Vagina (tissue), 2 donors: ENCODE data around the gene HSPA4L.

ENCODE experiments used
- POLR2A ChIP-seq, 2 donors: fragments of 450-650 bp; IDR thresholded peaks; one replicate each; pipeline ENCODE4 v1.6.1; 2017; ENCODE audit warnings: antibody characterized with exemption in 2 of 2, mild to moderate bottlenecking in 2 of 2, moderate library complexity in 2 of 2
- POLR2AphosphoS5 ChIP-seq, 2 donors: sonication (generic); formaldehyde crosslinking; IDR thresholded peaks; one replicate each; pipeline ENCODE4 v1.9.0; 2017; ENCODE audit warnings: antibody characterized with exemption in 2 of 2, mild to moderate bottlenecking in 2 of 2, low read depth in 1 of 2; ENCODE audit not compliant: insufficient read depth in 1 of 2
- TF ChIP-seq, protein P1 (sequence below), 3 experiments: fragments of 450-650 bp in 2 of 3; fragments of 200-600 bp in 1 of 3; sonication (generic) in 1 of 3; IDR thresholded peaks; one replicate each; pipeline ENCODE4 v1.5.1; 2017 to 2019; ENCODE audit warnings: antibody characterized with exemption in 3 of 3, mild to moderate bottlenecking in 2 of 3, moderate library complexity in 2 of 3

DNA sequence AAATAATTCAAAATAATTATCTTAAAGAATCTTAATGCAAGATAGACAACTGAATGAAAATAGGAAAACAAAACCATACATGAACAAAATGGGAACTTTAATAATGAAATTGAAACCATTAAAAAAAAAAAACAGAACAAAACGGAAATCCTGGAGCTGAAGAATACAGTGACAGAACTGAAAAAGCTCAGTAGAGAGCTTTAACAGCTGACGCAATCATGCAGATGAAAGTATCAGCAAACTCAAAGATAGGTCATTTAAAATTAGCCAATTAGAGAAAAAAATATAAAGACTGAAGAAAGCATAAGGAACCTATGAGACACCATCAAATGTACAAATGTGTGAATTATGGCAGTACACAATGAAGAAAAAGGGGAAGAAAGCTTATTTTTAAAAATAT is 33.2 kb upstream of the HSPA4L start:
- TF ChIP-seq, protein P1, sequence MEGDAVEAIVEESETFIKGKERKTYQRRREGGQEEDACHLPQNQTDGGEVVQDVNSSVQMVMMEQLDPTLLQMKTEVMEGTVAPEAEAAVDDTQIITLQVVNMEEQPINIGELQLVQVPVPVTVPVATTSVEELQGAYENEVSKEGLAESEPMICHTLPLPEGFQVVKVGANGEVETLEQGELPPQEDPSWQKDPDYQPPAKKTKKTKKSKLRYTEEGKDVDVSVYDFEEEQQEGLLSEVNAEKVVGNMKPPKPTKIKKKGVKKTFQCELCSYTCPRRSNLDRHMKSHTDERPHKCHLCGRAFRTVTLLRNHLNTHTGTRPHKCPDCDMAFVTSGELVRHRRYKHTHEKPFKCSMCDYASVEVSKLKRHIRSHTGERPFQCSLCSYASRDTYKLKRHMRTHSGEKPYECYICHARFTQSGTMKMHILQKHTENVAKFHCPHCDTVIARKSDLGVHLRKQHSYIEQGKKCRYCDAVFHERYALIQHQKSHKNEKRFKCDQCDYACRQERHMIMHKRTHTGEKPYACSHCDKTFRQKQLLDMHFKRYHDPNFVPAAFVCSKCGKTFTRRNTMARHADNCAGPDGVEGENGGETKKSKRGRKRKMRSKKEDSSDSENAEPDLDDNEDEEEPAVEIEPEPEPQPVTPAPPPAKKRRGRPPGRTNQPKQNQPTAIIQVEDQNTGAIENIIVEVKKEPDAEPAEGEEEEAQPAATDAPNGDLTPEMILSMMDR (IDR thresholded peaks at IDR 0.05): no peak
- no peak for TF ChIP-seq POLR2AphosphoS5 (IDR thresholded peaks at IDR 0.05; ENCODE audit: insufficient read depth in 1 of 2, low read depth in 1 of 2)
- TF ChIP-seq POLR2A (IDR thresholded peaks at IDR 0.05): no peak
